Measurements from ENCODE around the gene GOLGA8K.
"Not testable (repeated sequence)": the region's sequence is repeated elsewhere in the genome, so short reads cannot be mapped to it uniquely, and the experiment has no call there.

GRCh38 chr15:32403192-32403591, at the start of gene GOLGA8K:
- not testable (repeated sequence) for TF ChIP-seq CTCF, POLR2A (IDR thresholded peaks at IDR 0.05)

Measured in body of pancreas (tissue), 4 donors.